Measurements from ENCODE around the gene LPP. TPM values are rescaled to one million over a fixed set of nuclear protein-coding genes. Genes with fewer than 3 reads are reported as not detected.

The LPP gene
- total and polyA plus RNA-seq, 10 of the 15 experiments (the other 5 are each of a cell fraction or from before 2014, with no cell fraction given) = under 0.01 to 0.62 (median 0.03) TPM

GRCh38 chr3:188453431-188454384 is 299.8 kb downstream of the LPP start:
- no TSS peak for BruUV-seq (replicated peaks)
- Histone ChIP-seq H3K4me3 (no peak overlapping the region), H3K9me3 (replicated peaks; ENCODE audit: control insufficient read depth, insufficient read depth, low read length) (no peaks in the 10 kb centered on the region), H3K4me1 (ENCODE audit: control insufficient read depth, insufficient read depth, low read length) (no peaks in the 10 kb centered on the region), H3K79me2 (ENCODE audit: control insufficient read depth, insufficient read depth, low read length) (no peaks in the 10 kb centered on the region), H3K36me3 (ENCODE audit: control insufficient read depth in 2 of 2, insufficient read depth in 2 of 2, low read length in 1 of 2) (no peaks in the 10 kb centered on the region), H3K27me3 (replicated peaks in 1 of 2; ENCODE audit: control insufficient read depth in 2 of 2, insufficient read depth in 2 of 2, low read length in 1 of 2) (no peaks in the 10 kb centered on the region), H2AFZ (ENCODE audit: control insufficient read depth, low read depth, low read length) (no peak overlapping the region), H3K27ac (ENCODE audit: control insufficient read depth, insufficient read depth) (no peak overlapping the region), H3K9ac (ENCODE audit: control insufficient read depth, insufficient read depth, low read length) (no peak overlapping the region), H3K4me2 (ENCODE audit: control insufficient read depth, insufficient read depth) (no peak overlapping the region), H4K20me1 (ENCODE audit: control insufficient read depth, insufficient read depth) (no peaks in the 10 kb centered on the region; the same call in 1 of the 2 replicates)
- in situ Hi-C loops (cut with MboI) = no loop called here
- FAIRE-seq = no peak
- ChIA-PET CTCF (interaction anchor here (0.5 kb wide), 1 partner anchor 143 kb away, joined by 3 read pairs; no protein-coding TSS in a partner anchor), RAD21 (ENCODE audit: unreplicated experiment) (no interaction called here), SMC1A (ENCODE audit: uncharacterized antibody, unreplicated experiment) (no interaction called here), POLR2A (no interaction called here)
- intact Hi-C loops (cut with micrococcal nuclease; ENCODE audit: unreplicated experiment) = no loop called here
- no peak for DNase-seq (ENCODE audit: low read depth, low spot score)
- WGBS (ENCODE audit: insufficient coverage, insufficient replicate concordance, low lambda C conversion rate, missing lambda C conversion rate) = 64% methylated on average over 6 of the region's 6 CpGs
- no peak for ATAC-seq
- TF ChIP-seq SUPT20H (IDR thresholded peaks at IDR 0.05; ENCODE audit: borderline replicate concordance, control insufficient read depth, low read depth, low read length) = no peak
- no peak for TF ChIP-seq ZNF274 (IDR thresholded peaks at IDR 0.05; ENCODE audit: insufficient read depth, insufficient read length)
- TF ChIP-seq BHLHE40 (IDR thresholded peaks at IDR 0.05; ENCODE audit: borderline replicate concordance in 1 of 2, low read depth in 2 of 2, low read length in 1 of 2) = no peak
- TF ChIP-seq ZBTB40 (IDR thresholded peaks at IDR 0.05; ENCODE audit: borderline replicate concordance) = no peak
- no peak for TF ChIP-seq PAX5 (IDR thresholded peaks at IDR 0.05; ENCODE audit: borderline replicate concordance, low read depth, low read length)
- no peak for TF ChIP-seq SREBF2 (IDR thresholded peaks at IDR 0.05; ENCODE audit: low read length)
- TF ChIP-seq HDAC6 (IDR thresholded peaks at IDR 0.05; ENCODE audit: unreplicated experiment) = no peak
- no peak for TF ChIP-seq EED (IDR thresholded peaks at IDR 0.05; ENCODE audit: low read depth)
- no peak for TF ChIP-seq CTCF (IDR thresholded peaks at IDR 0.05 in 2 of 3, conservative IDR thresholded peaks at IDR 0.05 in 1 of 3; ENCODE audit: control insufficient read depth in 2 of 3, extremely low read depth in 1 of 3, insufficient read depth in 1 of 3, low read depth in 3 of 3, low read length in 3 of 3)
- TF ChIP-seq EZH2 (IDR thresholded peaks at IDR 0.05; ENCODE audit: borderline replicate concordance, control insufficient read depth, low read depth, low read length) = no peak
- no peak for TF ChIP-seq PAX8 (IDR thresholded peaks at IDR 0.05)
- no peak for TF ChIP-seq NBN (IDR thresholded peaks at IDR 0.05)
- TF ChIP-seq BRCA1 (IDR thresholded peaks at IDR 0.05; ENCODE audit: low read depth, low read length) = no peak
- no peak for TF ChIP-seq NFXL1 (IDR thresholded peaks at IDR 0.05; ENCODE audit: borderline replicate concordance)
- no peak for TF ChIP-seq KAT2A (conservative IDR thresholded peaks at IDR 0.05; ENCODE audit: control insufficient read depth, low read depth, low read length)
- TF ChIP-seq HDGF (IDR thresholded peaks at IDR 0.05) = no peak
- TF ChIP-seq ATF3 (IDR thresholded peaks at IDR 0.05; ENCODE audit: borderline replicate concordance, extremely low read depth, low read depth, low read length) = no peak
- no peak for TF ChIP-seq RFX5 (IDR thresholded peaks at IDR 0.05; ENCODE audit: low read depth, low read length)

Measured in GM12878 (cell line).